Measurements from ENCODE around the gene MYBBP1A. TPM values are rescaled to one million over a fixed set of nuclear protein-coding genes. Genes with fewer than 3 reads are reported as not detected.
A peak's percentile ranks its signal among the peaks of the same experiment; 100 is the strongest.

The MYBBP1A gene
- total and polyA plus RNA-seq, 8 donors, result 21.8 to 93.1 (median 35.5) TPM

- ATAC-seq (no peak), FAIRE-seq (no peak), DNase-seq (peak in 1 of 6 donors; percentile 66)
- Histone ChIP-seq H3K36me3 (no peaks in the 10 kb centered on the region), H3K9me3 (no peaks in the 10 kb centered on the region), H3K4me1 (peaks cover 6 to 35% (median 23%) of the 10 kb centered on the region in 3 donors), H3K27ac (peak overlapping the region; percentile 42 to 87 (median 62)), H3K27me3 (no peaks in the 10 kb centered on the region), H3K4me3 (no peak overlapping the region)
- no peak for TF ChIP-seq CTCF (IDR thresholded peaks at IDR 0.05)
- WGBS, 2 donors, result 85 to 91% methylated on average over 18 to 19 of the region's 19 CpGs
- intact Hi-C loops (cut with DNase I), result no loop called here
Observed at GRCh38 chr17:4520060-4520893, 34.9 kb downstream of the MYBBP1A start.

GRCh38 chr17:4519361-4519788, 35.8 kb downstream of the MYBBP1A start:
- no peaks in the 10 kb centered on the region for H3K9me3 ChIP-seq
- 59 to 68% methylated on average over 14 of the region's 14 CpGs for WGBS, 2 donors
- H3K4me1 ChIP-seq, result peaks cover 15 to 44% (median 32%) of the 10 kb centered on the region in 3 donors
- intact Hi-C loops (cut with DNase I), result no loop called here
- peak in 3 of 4 donors; percentile 6 to 34 (median 8) for ATAC-seq
- no peaks in the 10 kb centered on the region for H3K36me3 ChIP-seq
- peak; percentile 49 to 83 (median 68) for DNase-seq
- H3K27ac ChIP-seq, result peak overlapping the region; percentile 33 to 87 (median 66)
- no peak for FAIRE-seq
- no peaks in the 10 kb centered on the region for H3K27me3 ChIP-seq
- H3K4me3 ChIP-seq, result no peak overlapping the region
- TF ChIP-seq CTCF (IDR thresholded peaks at IDR 0.05), result no peak

- FAIRE-seq, result no peak
- Histone ChIP-seq H3K27ac (peak overlapping the region; percentile 33 to 87 (median 66)), H3K4me1 (peaks cover 20 to 49% (median 36%) of the 10 kb centered on the region in 3 donors), H3K4me3 (no peak overlapping the region), H3K27me3 (no peaks in the 10 kb centered on the region), H3K9me3 (no peaks in the 10 kb centered on the region), H3K36me3 (no peaks in the 10 kb centered on the region)
- DNase-seq, result peak in 1 of 6 donors; percentile 55
- no peak for ATAC-seq
- no peak for TF ChIP-seq CTCF (IDR thresholded peaks at IDR 0.05)
- intact Hi-C loops (cut with DNase I), result no loop called here
- WGBS, 2 donors, result 82 to 89% methylated on average over 10 of the region's 10 CpGs
Observed at GRCh38 chr17:4518901-4519300, 36.3 kb downstream of the MYBBP1A start.

- ATAC-seq (no peak), FAIRE-seq (no peak), DNase-seq (no peak)
- H3K27me3 ChIP-seq, result no peaks in the 10 kb centered on the region
- H3K4me1 ChIP-seq, result peaks cover 29 to 56% (median 44%) of the 10 kb centered on the region in 3 donors
- no peaks in the 10 kb centered on the region for H3K36me3 ChIP-seq
- WGBS, 2 donors, result 73 to 77% methylated on average over 11 of the region's 11 CpGs
- no peak for TF ChIP-seq CTCF (IDR thresholded peaks at IDR 0.05)
- intact Hi-C loops (cut with DNase I), result no loop called here
- H3K4me3 ChIP-seq, result no peak overlapping the region
- no peaks in the 10 kb centered on the region for H3K9me3 ChIP-seq
- peak overlapping the region in 2 of 4 donors; percentile 73 to 86 for H3K27ac ChIP-seq
Observed at GRCh38 chr17:4516735-4517134, 38.4 kb downstream of the MYBBP1A start.

- Histone ChIP-seq H3K27ac (peak overlapping the region; percentile 58 to 86 (median 71)), H3K4me3 (no peak overlapping the region), H3K36me3 (no peaks in the 10 kb centered on the region), H3K9me3 (no peaks in the 10 kb centered on the region), H3K4me1 (peaks cover 24 to 48% (median 44%) of the 10 kb centered on the region in 3 donors), H3K27me3 (no peaks in the 10 kb centered on the region)
- intact Hi-C loops (cut with DNase I), result no loop called here
- peak; percentile 87 to 99 (median 95) for DNase-seq
- ATAC-seq, result peak; percentile 83 to 89 (median 86)
- TF ChIP-seq CTCF (IDR thresholded peaks at IDR 0.05), result no peak
- FAIRE-seq, result no peak
- 21 to 22% methylated on average over 5 of the region's 5 CpGs for WGBS, 2 donors
Observed at GRCh38 chr17:4515501-4515900, 39.7 kb downstream of the MYBBP1A start.

All from pancreas (tissue), 10 donors.